Stimulated activated CD8-positive, alpha-beta memory T cell treated with anti-CD3 and anti-CD28 coated beads, Interleukin-4, amount 100 ng/mL, for 24 hours (primary cell): ENCODE measurements around the gene ST8SIA6.
"Not testable (repeated sequence)": the region's sequence is repeated elsewhere in the genome, so short reads cannot be mapped to it uniquely, and the experiment has no call there.

Experiments used
- DNase-seq: peaks from one replicate; pipeline ENCODE4 v3.0.0-alpha.2; 2020; ENCODE audit warnings: low read depth

The ST8SIA6 gene, protein sequence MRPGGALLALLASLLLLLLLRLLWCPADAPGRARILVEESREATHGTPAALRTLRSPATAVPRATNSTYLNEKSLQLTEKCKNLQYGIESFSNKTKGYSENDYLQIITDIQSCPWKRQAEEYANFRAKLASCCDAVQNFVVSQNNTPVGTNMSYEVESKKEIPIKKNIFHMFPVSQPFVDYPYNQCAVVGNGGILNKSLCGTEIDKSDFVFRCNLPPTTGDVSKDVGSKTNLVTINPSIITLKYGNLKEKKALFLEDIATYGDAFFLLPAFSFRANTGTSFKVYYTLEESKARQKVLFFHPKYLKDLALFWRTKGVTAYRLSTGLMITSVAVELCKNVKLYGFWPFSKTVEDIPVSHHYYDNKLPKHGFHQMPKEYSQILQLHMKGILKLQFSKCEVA

DNA sequence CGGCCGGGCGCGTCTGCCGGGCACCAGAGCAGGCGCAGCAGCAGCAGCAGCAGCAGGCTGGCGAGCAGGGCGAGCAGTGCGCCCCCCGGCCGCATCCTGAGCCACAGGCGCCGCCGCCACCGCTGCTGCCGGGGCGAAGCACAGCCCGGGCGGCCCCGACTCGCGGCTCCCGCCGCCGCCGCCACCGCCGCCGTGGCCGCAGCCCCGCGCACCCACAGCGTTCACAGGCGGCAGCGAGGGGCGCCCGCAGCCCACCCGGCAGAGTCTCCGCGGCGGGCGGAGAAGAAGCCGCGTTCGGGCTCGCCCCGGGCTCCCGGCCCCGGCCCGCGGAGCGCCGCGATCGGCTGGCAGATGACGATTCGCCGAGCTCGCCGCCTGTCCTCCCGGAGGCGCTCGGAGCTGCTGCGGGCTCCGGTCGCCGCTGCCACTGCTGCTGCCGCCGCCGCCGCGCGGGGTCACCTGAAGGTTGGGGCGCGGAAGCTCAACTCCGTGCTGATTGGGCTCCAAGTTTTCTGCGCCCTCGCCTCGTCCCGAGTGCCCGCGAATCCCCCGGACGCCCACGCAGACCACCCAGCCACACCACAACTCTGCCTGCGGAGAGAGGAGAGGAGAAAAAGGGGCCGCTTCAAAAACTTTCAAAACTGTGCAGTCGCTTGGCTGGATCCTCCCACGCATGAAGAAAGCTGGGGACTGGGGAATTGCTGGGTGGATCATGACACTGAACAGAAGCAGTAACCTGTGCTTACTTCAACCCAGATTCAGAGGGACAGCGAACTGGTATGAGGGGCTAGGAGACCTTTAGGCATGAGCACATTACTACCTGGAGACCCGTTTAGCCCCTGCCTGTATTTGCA is at the start of gene ST8SIA6:
TSS of gene ST8SIA6 (minus strand) at position 435 of the 854 bp plus-strand sequence. CDS start at position 95, 340 bp downstream.
- DNase-seq: peak; percentile 33

- DNase-seq: no peak
Observed at GRCh38 chr10:17503795-17504194, 49.4 kb upstream of the ST8SIA6 start.

GRCh38 chr10:17502814-17503213 is 48.4 kb upstream of the ST8SIA6 start:
- DNase-seq: no peak

- not testable (repeated sequence) for DNase-seq
Observed at GRCh38 chr10:17499014-17499413, 44.6 kb upstream of the ST8SIA6 start.

GRCh38 chr10:17497446-17498030 is 43.1 kb upstream of the ST8SIA6 start:
- no peak for DNase-seq

- no peak for DNase-seq
Observed at GRCh38 chr10:17494626-17495260, 40.3 kb upstream of the ST8SIA6 start.

DNA sequence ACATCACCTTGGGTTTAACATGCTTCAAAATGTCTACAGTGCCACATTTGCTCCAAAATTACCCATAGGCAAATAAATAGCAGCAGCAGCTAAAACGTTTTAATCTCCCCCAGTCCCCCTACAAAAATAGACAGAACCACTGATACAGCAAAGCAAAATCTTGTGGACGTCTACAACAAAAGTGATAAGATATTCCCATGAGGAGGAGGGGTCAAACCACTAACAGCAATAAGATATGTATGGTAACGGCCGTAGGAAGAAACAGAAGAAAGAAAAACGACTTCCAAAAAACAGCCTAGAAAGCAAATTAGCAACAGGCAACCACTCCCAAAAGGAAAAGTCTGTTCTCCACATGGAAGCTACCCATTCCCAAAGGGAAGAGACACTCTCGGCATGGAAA is 34.5 kb upstream of the ST8SIA6 start:
- no peak for DNase-seq

- no peak for DNase-seq
Observed at GRCh38 chr10:17483079-17483478, 28.7 kb upstream of the ST8SIA6 start.

DNA sequence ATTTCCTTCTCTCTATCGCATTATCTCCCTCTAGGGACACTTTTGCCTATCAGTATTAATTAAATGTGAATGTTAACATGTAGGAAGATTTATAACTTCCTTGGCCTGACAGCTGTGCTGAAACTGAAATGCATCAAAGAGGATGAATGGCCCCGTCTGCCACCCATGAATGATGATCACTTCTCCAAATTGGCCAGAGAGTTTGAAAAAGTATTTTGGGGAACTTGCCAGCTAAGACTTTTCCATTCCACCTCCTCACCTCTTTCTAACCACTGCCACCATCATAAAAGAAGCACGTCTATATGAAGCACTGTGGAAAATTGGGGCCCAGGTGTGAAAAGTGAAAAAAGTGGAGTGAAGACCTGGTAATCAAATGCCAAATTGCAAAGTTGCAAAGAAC is 25.4 kb upstream of the ST8SIA6 start:
- no peak for DNase-seq

GRCh38 chr10:17479015-17479615 is 24.7 kb upstream of the ST8SIA6 start:
- DNase-seq: no peak

DNA sequence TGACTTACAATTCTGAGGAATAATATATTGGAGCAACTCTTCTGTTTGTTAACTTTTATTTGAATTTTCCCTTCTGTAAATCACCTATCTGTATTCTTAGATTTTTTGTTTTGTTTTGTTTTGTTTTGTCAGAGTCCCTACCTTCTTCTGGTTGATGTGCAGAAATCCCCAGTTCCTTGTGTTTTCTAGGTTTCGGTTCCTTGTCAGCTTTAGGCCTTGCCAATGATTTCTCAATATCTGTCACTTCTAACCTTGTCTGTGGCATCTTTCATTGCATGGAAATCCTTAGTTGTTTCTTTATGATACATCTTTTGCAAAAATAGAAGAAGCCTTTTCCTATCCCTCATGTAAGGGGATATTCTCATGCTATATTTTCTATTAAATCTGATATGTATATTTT is 21.7 kb upstream of the ST8SIA6 start:
- no peak for DNase-seq

DNA sequence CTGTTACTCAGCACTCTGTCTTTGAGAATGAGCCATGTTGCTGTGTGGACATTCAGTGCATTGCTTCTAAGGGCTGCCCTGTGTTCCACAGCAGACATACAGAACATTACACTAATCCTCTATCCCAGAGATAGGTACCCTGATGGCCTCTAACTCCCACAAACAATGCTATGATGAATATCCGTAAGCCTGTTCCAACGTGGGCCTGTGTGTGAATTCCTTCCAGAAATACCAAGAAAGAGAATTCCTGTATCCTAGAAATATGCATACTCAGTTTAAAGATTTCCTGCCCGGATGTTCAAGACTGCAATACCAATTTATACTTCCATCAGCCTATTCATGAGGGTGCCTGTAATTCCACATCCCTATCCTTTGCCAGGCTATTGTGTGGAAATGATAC is 21.3 kb upstream of the ST8SIA6 start:
- no peak for DNase-seq

DNA sequence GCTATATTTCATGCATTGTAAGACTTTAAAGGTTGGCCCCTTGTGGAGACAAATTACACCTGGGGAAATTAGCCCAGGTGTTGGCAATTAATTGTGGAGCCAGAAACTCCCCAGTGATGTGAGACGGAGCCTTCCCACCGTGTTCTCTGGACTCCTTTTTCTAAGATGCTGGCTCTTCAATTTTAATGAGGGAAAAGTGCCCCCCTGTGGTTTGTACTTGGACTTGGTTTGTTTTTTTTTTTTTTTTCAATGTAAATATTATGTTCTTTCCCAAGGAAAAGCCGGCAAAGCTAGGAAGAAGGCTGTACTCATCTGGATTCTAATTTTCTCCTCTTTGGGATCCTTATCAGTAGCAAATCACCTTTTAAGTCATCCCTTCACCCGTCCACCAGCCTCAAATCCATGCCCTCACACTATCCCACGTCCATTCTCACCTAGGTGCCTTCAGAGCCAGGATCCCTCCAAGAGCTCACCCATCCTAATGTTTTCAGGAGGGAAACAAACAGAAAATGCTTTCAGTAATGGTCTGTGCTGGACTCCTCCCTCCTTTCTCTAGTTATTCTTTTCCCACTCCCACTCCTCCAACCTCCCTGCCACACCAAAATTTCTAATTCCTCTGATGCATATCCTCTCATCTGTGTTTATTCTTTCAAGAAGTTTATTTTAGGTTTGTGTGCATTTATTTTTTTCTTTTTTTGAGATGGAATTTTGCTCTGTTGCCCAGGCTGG is 20.4 kb upstream of the ST8SIA6 start:
- DNase-seq: no peak

GRCh38 chr10:17473228-17473950 is 19.0 kb upstream of the ST8SIA6 start:
- no peak for DNase-seq

DNA sequence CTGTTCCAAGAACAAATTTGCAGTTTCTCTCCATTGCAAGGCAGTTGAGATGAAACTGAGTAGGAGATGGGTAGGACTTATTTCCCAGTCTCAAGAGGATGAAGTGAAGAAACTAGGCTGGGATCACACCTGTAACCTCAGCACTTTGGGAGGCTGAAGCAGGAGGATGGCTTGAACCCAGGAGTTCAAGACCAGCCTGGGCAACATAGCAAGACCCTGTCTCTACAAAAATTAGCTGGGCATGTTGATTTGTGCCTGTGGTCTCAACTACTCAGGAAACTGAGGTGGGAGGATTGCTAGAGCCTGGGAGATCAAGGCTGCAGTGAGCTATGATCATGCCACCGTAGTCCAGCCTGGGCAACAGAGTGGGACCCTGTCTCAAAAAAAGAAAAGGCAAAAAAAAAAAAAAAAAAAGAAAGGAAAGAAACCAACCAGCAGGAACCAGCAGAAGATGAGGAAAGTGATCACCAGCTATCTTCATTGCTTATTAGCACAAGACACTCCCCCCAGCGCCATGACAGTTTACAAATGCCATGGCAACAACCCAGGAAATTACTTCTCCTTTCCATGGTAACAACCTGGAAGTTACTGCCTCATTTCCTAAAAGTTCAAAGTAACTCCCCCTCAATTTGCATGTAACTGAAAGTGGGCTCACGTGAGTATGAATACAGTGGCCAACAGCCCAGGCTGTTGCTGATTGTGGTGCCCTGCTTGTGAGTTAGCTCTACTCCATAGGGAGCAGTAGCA is 18.3 kb upstream of the ST8SIA6 start:
- no peak for DNase-seq

DNA sequence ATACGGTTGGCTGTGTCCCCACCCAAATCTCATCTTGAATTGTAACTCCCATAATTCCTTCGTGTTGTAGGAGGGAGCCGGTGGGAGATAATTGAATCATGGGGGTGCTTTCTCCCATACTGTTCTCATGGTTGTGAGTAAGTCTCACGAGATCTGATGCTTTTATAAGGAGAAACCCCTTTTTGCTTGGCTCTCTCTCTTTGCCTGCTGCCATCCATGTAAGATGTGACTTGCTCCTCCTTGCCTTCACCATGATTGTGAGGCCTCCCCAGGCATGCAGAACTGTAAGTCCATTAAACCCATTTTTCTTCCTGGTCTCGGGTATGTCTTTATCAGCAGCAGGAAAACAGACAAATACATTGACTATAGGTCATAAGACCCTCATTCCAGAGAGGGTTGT is 15.9 kb upstream of the ST8SIA6 start:
- no peak for DNase-seq

DNA sequence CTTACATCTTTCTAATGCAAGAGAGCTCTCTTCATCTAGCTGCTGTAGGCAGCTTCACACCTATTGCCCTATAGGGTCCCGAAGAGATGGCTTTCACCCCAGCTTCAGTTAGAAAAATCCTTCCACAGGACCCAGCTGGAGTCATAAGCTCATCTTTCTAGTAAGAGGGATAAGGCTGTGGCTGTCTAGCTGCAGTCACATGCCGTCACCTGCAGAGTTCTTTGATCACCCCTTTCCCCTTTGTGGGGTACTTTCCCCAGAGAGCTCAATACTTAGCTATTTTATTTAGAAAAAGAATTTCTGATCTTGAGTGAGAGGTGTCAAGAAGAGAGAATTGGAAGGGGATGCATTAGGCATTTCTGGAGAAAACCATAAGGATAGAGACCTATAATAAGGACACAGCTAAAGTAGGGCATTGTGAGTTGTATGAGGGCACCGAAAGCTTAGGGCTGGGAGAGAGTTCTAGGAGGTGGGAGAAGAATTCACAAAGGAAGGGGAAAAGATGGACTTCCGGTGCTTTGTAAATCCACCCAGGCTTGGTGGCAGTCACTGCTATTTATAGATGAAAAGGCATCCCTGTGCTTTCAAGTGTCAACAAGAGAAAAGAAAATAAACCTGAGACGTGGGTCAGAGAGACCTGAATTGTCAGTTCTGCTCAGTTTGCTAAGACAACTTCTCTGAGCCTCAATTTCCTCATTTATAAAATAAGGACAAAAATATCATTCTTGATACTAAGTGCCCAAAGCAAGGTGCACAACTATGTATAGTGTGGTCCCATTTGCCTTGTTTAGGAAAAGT is 11.1 kb upstream of the ST8SIA6 start:
- DNase-seq: no peak

DNA sequence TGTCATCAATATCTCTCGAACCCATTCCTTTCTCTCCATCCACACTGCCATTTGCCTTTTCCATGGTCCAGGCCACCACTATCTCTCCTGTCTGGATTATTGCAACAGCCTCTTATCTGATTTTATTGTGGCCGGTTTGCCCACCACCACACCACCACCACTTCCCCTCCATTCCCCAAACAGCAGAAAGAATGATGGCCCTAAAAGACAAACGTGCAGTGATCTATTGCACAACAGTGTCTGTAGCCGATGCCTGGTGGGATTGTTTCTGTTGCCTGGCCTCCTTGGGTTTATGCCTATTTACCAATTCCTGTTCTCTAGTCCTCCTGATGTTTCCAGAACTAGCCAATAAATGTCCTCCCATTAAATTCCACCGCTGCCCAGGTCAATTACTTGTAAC is 10.2 kb upstream of the ST8SIA6 start:
- no peak for DNase-seq

GRCh38 chr10:17460756-17461155 is 6.4 kb upstream of the ST8SIA6 start:
- no peak for DNase-seq
